ENCODE measurements around the gene FAM53B.

The FAM53B gene

DNA sequence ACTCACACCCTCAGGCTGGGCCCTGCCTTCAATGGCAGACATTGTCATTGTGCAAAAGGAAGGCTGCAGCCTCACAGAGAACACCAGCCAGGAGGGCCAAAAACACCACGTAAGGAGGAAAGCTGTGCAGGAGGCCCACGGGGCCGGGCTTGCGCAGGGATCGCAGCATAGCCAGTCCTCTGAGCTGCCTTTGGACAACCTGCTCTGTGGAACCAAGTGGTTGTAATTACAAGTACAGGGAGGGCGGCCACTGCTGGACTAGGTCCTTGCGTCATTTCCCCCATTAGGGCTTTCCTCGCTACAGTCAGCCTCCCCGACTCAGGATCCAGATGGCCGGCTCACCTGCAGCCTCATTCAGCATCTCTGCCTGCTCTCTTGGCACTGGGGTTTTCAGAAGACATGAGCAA lies 66.9 kb downstream of the FAM53B start:
- FAIRE-seq = no peak
- no peak for DNase-seq (ENCODE audit: insufficient read length, low spot score)
- TF ChIP-seq PAX5 (IDR thresholded peaks at IDR 0.05; ENCODE audit: insufficient read depth, low read length, severe bottlenecking) (no peak), TAF1 (IDR thresholded peaks at IDR 0.05; ENCODE audit: low read depth, low read length) (no peak), POLR2AphosphoS5 (IDR thresholded peaks at IDR 0.05; ENCODE audit: low read depth, low read length) (no peak), SPI1 (IDR thresholded peaks at IDR 0.05; ENCODE audit: low read depth, low read length) (no peak), POLR2A (IDR thresholded peaks at IDR 0.05; ENCODE audit: low read depth, low read length) (no peak), POU2F2 (IDR thresholded peaks at IDR 0.05; ENCODE audit: low read depth, low read length) (no peak)

DNA sequence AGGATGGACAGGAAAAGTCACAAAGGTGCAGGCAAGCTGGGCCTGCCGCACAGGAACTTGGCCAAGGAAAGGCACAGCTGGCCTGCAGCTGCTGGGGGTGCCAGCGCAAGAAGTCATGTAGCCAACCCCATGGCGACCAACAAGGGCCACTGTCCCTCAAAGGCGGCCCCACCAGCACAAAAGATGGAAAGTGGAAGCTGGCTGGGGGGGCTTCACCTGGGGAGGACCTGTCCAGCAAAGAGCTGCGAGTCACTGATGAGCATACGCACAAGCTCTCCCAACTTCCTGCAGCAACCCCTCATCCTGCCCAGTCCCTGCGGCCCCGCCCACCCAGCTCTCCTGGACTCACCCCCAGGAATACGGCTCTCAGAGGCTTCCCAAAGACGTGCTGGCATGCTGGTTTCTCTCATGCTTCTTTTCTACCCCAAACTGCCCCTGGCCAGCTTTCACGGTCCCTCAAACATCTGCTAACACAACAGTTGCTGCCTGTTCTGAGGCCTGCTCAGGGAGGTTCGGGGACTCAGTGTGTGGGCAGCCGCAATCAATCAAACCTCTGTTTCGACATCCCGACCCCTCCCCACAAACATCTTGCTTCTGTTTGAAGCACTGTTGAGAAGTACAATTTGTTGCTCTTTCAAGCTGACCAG lies 67.6 kb downstream of the FAM53B start:
- TF ChIP-seq TAF1 (IDR thresholded peaks at IDR 0.05; ENCODE audit: low read depth, low read length) (no peak), POLR2AphosphoS5 (IDR thresholded peaks at IDR 0.05; ENCODE audit: low read depth, low read length) (no peak), SPI1 (IDR thresholded peaks at IDR 0.05; ENCODE audit: low read depth, low read length) (no peak), POU2F2 (IDR thresholded peaks at IDR 0.05; ENCODE audit: low read depth, low read length) (no peak), POLR2A (IDR thresholded peaks at IDR 0.05; ENCODE audit: low read depth, low read length) (no peak), PAX5 (IDR thresholded peaks at IDR 0.05; ENCODE audit: insufficient read depth, low read length, severe bottlenecking) (no peak)
- FAIRE-seq (no peak), DNase-seq (ENCODE audit: insufficient read length, low spot score) (no peak)

DNA sequence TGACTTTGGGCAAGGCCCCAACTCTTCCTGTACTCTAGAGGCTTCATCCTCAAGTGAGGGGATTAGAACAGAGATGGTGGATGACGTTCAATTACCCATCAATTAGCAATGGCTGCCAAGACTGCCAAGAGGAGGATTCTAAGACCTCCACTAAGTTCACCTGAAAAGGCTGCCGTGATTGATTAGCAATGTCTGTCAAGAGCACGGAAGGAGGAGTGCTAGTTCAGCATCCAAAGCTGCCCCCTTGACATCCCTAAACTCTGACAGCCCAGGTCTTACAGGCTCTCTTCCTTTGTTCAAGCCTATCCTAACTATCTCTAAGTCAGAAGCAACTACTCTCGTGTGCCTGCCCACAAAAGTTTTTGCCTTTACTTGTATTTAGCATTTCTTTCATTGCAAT lies 68.4 kb downstream of the FAM53B start:
- TF ChIP-seq POLR2A (IDR thresholded peaks at IDR 0.05; ENCODE audit: low read depth, low read length) (no peak), POU2F2 (IDR thresholded peaks at IDR 0.05; ENCODE audit: low read depth, low read length) (no peak), TAF1 (IDR thresholded peaks at IDR 0.05; ENCODE audit: low read depth, low read length) (no peak), POLR2AphosphoS5 (IDR thresholded peaks at IDR 0.05; ENCODE audit: low read depth, low read length) (no peak), PAX5 (IDR thresholded peaks at IDR 0.05; ENCODE audit: insufficient read depth, low read length, severe bottlenecking) (no peak), SPI1 (IDR thresholded peaks at IDR 0.05; ENCODE audit: low read depth, low read length) (no peak)
- DNase-seq (ENCODE audit: insufficient read length, low spot score) (no peak), FAIRE-seq (no peak)

DNA sequence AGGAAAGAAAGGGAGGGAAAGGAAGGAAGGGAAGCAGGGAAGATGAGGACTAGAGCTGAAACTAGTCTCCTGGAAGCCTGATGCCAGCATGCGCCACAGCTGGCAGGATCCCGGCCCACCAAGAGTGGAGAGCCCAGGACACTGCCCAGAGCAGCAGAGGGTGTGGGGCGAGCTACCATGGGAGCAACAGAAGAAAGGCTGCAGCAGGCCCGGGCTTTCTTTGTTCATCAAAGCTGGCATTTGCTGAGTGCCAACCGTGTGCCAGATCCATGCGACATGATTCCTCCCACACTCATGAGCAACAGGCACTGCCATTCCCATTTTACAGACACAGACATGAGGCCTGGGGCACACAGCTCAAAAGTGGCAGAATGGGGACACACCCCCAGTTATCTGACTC lies 68.9 kb downstream of the FAM53B start:
- FAIRE-seq (no peak), DNase-seq (ENCODE audit: insufficient read length, low spot score) (no peak)
- TF ChIP-seq SPI1 (IDR thresholded peaks at IDR 0.05; ENCODE audit: low read depth, low read length) (no peak), POLR2AphosphoS5 (IDR thresholded peaks at IDR 0.05; ENCODE audit: low read depth, low read length) (no peak), TAF1 (IDR thresholded peaks at IDR 0.05; ENCODE audit: low read depth, low read length) (no peak), POU2F2 (IDR thresholded peaks at IDR 0.05; ENCODE audit: low read depth, low read length) (no peak), PAX5 (IDR thresholded peaks at IDR 0.05; ENCODE audit: insufficient read depth, low read length, severe bottlenecking) (no peak)

DNA sequence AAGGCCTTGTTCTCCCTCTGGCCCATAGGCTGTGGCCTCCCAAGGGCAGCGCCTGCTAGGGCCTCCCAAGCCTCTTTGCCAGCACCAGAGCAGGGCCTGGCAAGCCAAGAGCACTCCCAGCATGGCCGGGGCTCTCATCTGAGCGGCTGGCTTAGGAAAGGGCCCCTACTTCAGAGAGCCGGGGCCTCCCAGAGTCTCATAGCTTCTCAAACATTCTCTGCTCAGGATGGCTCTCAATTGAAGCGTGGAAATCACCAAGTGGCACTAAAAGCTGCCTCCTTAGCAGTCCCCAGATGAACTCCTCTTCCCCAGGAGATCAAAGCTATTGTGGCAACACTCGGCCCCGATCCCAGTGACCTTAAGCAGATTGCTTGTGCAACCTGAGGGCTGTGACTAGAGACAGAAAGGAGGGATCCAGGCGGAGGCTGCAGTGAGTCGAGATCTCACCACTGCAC lies 69.4 kb downstream of the FAM53B start:
- DNase-seq (ENCODE audit: insufficient read length, low spot score) = no peak
- FAIRE-seq = no peak
- TF ChIP-seq PAX5 (IDR thresholded peaks at IDR 0.05; ENCODE audit: insufficient read depth, low read length, severe bottlenecking) = no peak
- TF ChIP-seq POU2F2 (IDR thresholded peaks at IDR 0.05; ENCODE audit: low read depth, low read length) = no peak
- no peak for TF ChIP-seq SPI1 (IDR thresholded peaks at IDR 0.05; ENCODE audit: low read depth, low read length)
- TF ChIP-seq POLR2AphosphoS5 (IDR thresholded peaks at IDR 0.05; ENCODE audit: low read depth, low read length) = no peak
- TF ChIP-seq POLR2A (IDR thresholded peaks at IDR 0.05; ENCODE audit: low read depth, low read length) = no peak
- no peak for TF ChIP-seq TAF1 (IDR thresholded peaks at IDR 0.05; ENCODE audit: low read depth, low read length)

DNA sequence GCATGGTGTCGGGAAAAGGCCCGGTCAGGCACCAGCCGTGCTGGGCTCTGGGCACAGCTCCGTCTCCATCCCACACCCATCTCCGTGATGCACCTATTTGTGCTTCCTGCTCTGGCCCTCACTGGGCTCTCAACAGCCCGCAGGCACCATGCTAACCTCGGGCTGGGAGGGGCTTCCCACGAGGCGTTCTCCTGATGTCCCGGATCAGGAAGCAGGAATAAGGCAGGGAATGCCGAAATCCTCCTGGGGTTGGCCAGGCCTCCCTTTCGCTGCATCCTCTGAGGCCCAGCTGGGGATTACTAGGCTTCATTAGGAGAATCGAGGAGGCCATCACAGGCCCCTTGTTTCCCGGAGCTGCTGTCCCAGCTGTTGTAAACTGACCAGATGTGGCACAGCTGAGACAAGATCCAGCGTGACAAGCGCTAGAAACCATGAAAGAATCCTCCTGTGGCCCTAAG lies 72.0 kb downstream of the FAM53B start:
- DNase-seq (ENCODE audit: insufficient read length, low spot score) = no peak
- FAIRE-seq = no peak
- TF ChIP-seq POU2F2 (IDR thresholded peaks at IDR 0.05; ENCODE audit: low read depth, low read length) (no peak), POLR2A (IDR thresholded peaks at IDR 0.05; ENCODE audit: low read depth, low read length) (no peak)

DNA sequence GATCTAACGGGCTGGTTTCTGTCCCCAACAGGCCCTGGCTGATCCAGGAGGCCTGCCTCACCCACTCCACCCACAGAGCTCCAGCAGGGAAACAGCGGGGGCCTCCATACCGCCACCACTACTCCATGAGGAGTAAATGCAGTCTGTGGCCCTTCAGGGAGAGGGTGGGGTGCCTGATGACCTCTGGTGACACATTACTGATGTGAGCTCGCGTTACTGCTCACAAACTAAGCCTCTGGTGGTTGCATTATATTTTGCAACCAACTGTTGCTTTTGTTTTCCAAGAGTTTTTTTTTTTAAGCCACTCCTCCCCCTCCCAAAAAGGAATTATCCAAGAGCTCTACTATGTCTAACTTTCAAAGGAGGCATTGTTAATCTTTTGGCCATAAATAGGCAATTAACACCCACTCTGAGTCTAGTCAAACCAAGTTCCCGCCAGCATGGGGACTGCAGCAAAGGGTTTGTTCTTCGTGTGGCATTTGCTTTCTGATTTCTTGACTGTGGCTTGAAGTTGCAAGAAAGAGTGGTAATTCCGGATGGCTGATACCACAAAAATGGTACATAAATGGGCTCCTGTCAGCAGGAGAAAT lies 72.6 kb downstream of the FAM53B start:
- TF ChIP-seq PAX5 (IDR thresholded peaks at IDR 0.05; ENCODE audit: insufficient read depth, low read length, severe bottlenecking) (no peak), TAF1 (IDR thresholded peaks at IDR 0.05; ENCODE audit: low read depth, low read length) (no peak), POU2F2 (IDR thresholded peaks at IDR 0.05; ENCODE audit: low read depth, low read length) (no peak), SPI1 (IDR thresholded peaks at IDR 0.05; ENCODE audit: low read depth, low read length) (no peak), POLR2AphosphoS5 (IDR thresholded peaks at IDR 0.05; ENCODE audit: low read depth, low read length) (no peak), POLR2A (IDR thresholded peaks at IDR 0.05; ENCODE audit: low read depth, low read length) (no peak)
- FAIRE-seq (no peak), DNase-seq (ENCODE audit: insufficient read length, low spot score) (no peak)

DNA sequence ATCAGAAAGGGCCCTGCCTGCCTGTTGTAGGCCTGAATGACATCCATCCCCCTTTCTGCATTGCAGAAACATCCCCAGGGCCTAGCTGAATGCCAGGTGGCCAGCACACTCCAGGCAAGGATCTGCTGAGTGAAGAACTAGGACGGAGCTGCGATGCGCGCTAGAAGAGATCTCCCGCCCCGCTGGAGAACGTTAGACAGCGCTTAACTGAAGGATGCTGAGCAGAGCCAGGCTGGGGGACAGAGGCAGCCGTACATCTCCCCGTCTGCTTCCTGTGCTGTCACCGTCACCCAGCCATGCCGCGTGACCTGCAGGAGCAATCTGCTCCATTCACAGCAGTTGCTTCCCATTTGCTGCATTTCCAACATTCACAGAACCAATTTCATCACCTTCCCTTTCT lies 73.3 kb downstream of the FAM53B start:
- FAIRE-seq = peak; percentile 35
- no peak for DNase-seq (ENCODE audit: insufficient read length, low spot score)
- TF ChIP-seq POU2F2 (IDR thresholded peaks at IDR 0.05; ENCODE audit: low read depth, low read length) = no peak

DNA sequence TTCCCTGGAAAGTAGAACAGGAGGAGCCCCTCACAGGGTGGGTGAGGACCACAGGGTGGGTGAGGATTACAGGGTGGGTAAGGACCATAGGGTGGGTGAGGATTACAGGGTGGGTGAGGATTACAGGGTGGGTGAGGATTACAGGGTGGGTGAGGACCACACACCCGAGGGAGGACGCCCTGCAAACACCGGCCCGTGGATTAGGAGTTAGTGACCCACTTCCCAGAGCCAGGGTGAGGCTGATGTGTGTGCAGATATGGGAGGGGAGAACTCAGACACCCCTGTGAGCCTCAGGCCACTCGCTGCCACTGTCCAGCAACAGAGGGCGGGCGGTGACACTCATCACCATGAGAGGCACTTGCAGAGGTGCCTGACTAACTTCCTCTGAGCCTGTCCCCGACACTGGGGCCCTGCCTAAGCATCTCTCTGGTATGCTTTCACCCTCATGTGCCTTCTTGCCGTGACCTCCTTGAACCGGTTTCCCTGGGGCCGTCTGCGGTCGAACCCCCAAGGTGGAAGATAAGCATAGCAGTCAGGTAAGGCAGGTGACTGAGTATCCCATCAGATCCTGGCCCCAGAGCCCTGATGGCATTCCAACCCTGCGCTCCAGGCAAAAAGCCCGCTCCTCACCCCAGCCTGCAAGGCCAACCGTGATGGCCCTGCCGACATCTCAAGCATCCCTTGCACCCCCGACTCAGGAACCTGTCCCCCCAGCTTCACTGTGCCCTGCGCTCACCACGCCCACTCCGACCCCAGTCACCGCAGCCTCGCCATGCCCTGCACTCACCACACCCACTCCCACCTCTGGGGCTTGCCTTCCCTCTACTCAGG lies 74.1 kb downstream of the FAM53B start:
- TF ChIP-seq POLR2AphosphoS5 (IDR thresholded peaks at IDR 0.05; ENCODE audit: low read depth, low read length) (no peak), POLR2A (IDR thresholded peaks at IDR 0.05; ENCODE audit: low read depth, low read length) (no peak), POU2F2 (IDR thresholded peaks at IDR 0.05; ENCODE audit: low read depth, low read length) (no peak)
- DNase-seq (ENCODE audit: insufficient read length, low spot score) = no peak
- no peak for FAIRE-seq

All from GM12891 (cell line).